OCI-LY1 (cell line): ENCODE measurements around the gene ZNF609.

Experiments
- CTCF ChIP-seq: fragments of 200-600 bp; sonication (generic), shearing (Covaris generic); IDR thresholded peaks from 2 replicates; pipeline ENCODE4 v1.5.1; 2017; ENCODE audit warnings: mild to moderate bottlenecking, antibody characterized with exemption, low read length, moderate library complexity, mixed read lengths
- EZH2 ChIP-seq: fragments of 200-600 bp; sonication (generic), shearing (Covaris generic); IDR thresholded peaks from 2 replicates; pipeline ENCODE4 v1.8.0; 2017; ENCODE audit warnings: borderline replicate concordance, mixed run types, mild to moderate bottlenecking, antibody characterized with exemption, low read length, moderate library complexity, mixed read lengths

- TF ChIP-seq CTCF = no peak
- no peak for TF ChIP-seq EZH2
These were observed 35.2 kb upstream of the ZNF609 start for GRCh38 chr15:64425221-64425620.
